Skeletal muscle satellite cell (primary cell): Measurements from ENCODE around the gene LIF.
A peak's percentile ranks its signal among the peaks of the same experiment; 100 is the strongest.

ENCODE experiments used
- H3K27me3 ChIP-seq: 2 replicates; pipeline ENCODE4 v1.7.0; 2013; ENCODE audit warnings: low read length; ENCODE audit not compliant: control insufficient read depth, insufficient read depth
- H3K36me3 ChIP-seq: 2 replicates; pipeline ENCODE4 v1.7.0; 2013; ENCODE audit warnings: mild to moderate bottlenecking, control low read depth, low read length; ENCODE audit not compliant: insufficient read depth
- H3K4me1 ChIP-seq: 2 replicates; pipeline ENCODE4 v1.7.0; 2013; ENCODE audit warnings: low read length; ENCODE audit not compliant: control insufficient read depth, insufficient read depth
- H3K4me2 ChIP-seq: 2 replicates; pipeline ENCODE4 v1.7.0; 2013; ENCODE audit warnings: mild to moderate bottlenecking, low read length
- H3K4me3 ChIP-seq: 2 replicates; pipeline ENCODE4 v1.7.0; 2013; ENCODE audit warnings: low read length
- H3K9ac ChIP-seq: 2 replicates; pipeline ENCODE4 v1.7.0; 2013; ENCODE audit warnings: mild to moderate bottlenecking, low read depth, low read length, moderate library complexity
- H3K9me3 ChIP-seq: replicated peaks from 2 replicates; pipeline ENCODE4 v1.7.0; 2013; ENCODE audit warnings: mild to moderate bottlenecking, control low read depth, low read length

Gene LIF

GRCh38 chr22:30260276-30260675 lies 13.7 kb upstream of the LIF start:
- Histone ChIP-seq H3K27me3 (no peaks in the 10 kb centered on the region), H3K36me3 (no peaks in the 10 kb centered on the region)

GRCh38 chr22:30254314-30254713 lies 7.8 kb upstream of the LIF start:
- H3K36me3 ChIP-seq: no peaks in the 10 kb centered on the region
- peak overlapping the region; percentile 70 for H3K9ac ChIP-seq
- H3K4me3 ChIP-seq: no peak overlapping the region
- no peaks in the 10 kb centered on the region for H3K27me3 ChIP-seq
- no peak overlapping the region for H3K4me2 ChIP-seq
- peaks cover 55% of the 10 kb centered on the region for H3K4me1 ChIP-seq
- H3K9me3 ChIP-seq: no peaks in the 10 kb centered on the region

More at GRCh38 chr22:30260276-30260675, 13.7 kb upstream of the LIF start:
- H3K4me3 ChIP-seq: no peak overlapping the region
- no peak overlapping the region for H3K9ac ChIP-seq
- peaks cover 14% of the 10 kb centered on the region for H3K4me1 ChIP-seq
- no peaks in the 10 kb centered on the region for H3K9me3 ChIP-seq
- H3K4me2 ChIP-seq: no peak overlapping the region

- Histone ChIP-seq H3K4me3 (no peak overlapping the region), H3K4me2 (no peak overlapping the region), H3K36me3 (no peaks in the 10 kb centered on the region), H3K27me3 (no peaks in the 10 kb centered on the region), H3K9me3 (no peaks in the 10 kb centered on the region), H3K9ac (peak overlapping the region; percentile 72), H3K4me1 (peaks cover 65% of the 10 kb centered on the region)
These were observed 6.8 kb upstream of the LIF start for GRCh38 chr22:30253205-30253852.

- no peaks in the 10 kb centered on the region for H3K27me3 ChIP-seq
- no peak overlapping the region for H3K4me3 ChIP-seq
- no peak overlapping the region for H3K4me2 ChIP-seq
- H3K9me3 ChIP-seq: no peaks in the 10 kb centered on the region
- H3K36me3 ChIP-seq: no peaks in the 10 kb centered on the region
- peaks cover 72% of the 10 kb centered on the region for H3K4me1 ChIP-seq
- H3K9ac ChIP-seq: peak overlapping the region; percentile 72
These were observed 6.0 kb upstream of the LIF start for GRCh38 chr22:30252411-30253204.

- peak overlapping the region; percentile 72 for H3K9ac ChIP-seq
These were observed 5.2 kb upstream of the LIF start for GRCh38 chr22:30251711-30252110.

GRCh38 chr22:30250661-30251267 lies 4.2 kb upstream of the LIF start:
- Histone ChIP-seq H3K36me3 (no peaks in the 10 kb centered on the region), H3K4me3 (no peak overlapping the region), H3K4me2 (peak overlapping the region; percentile 56), H3K4me1 (peaks cover 72% of the 10 kb centered on the region), H3K9ac (peak overlapping the region; percentile 72), H3K9me3 (no peaks in the 10 kb centered on the region), H3K27me3 (no peaks in the 10 kb centered on the region)

More at GRCh38 chr22:30251711-30252110, 5.2 kb upstream of the LIF start:
- no peaks in the 10 kb centered on the region for H3K36me3 ChIP-seq
- H3K4me3 ChIP-seq: no peak overlapping the region
- no peaks in the 10 kb centered on the region for H3K27me3 ChIP-seq
- H3K4me1 ChIP-seq: peaks cover 81% of the 10 kb centered on the region
- peak overlapping the region; percentile 56 for H3K4me2 ChIP-seq
- no peaks in the 10 kb centered on the region for H3K9me3 ChIP-seq

- Histone ChIP-seq H3K27me3 (no peaks in the 10 kb centered on the region), H3K4me3 (no peak overlapping the region), H3K9ac (peak overlapping the region; percentile 49), H3K36me3 (peaks cover under 1% of the 10 kb centered on the region), H3K4me2 (no peak overlapping the region), H3K4me1 (peaks cover 74% of the 10 kb centered on the region), H3K9me3 (no peaks in the 10 kb centered on the region)
These were observed 3.5 kb upstream of the LIF start for GRCh38 chr22:30250039-30250565.

GRCh38 chr22:30249049-30250038 lies 2.8 kb upstream of the LIF start:
- peak overlapping the region; percentile 54 for H3K9ac ChIP-seq
- no peaks in the 10 kb centered on the region for H3K9me3 ChIP-seq
- peaks cover 81% of the 10 kb centered on the region for H3K4me1 ChIP-seq
- peak overlapping the region; percentile 26 for H3K4me3 ChIP-seq
- no peaks in the 10 kb centered on the region for H3K27me3 ChIP-seq
- peaks cover 8% of the 10 kb centered on the region for H3K36me3 ChIP-seq
- peak overlapping the region; percentile 40 for H3K4me2 ChIP-seq

GRCh38 chr22:30248484-30248883 lies 1.9 kb upstream of the LIF start:
- peak overlapping the region; percentile 54 for H3K9ac ChIP-seq
- peak overlapping the region; percentile 40 for H3K4me2 ChIP-seq
- H3K4me3 ChIP-seq: no peak overlapping the region
- H3K9me3 ChIP-seq: no peaks in the 10 kb centered on the region
- no peaks in the 10 kb centered on the region for H3K27me3 ChIP-seq
- peaks cover 16% of the 10 kb centered on the region for H3K36me3 ChIP-seq
- H3K4me1 ChIP-seq: peaks cover 82% of the 10 kb centered on the region

GRCh38 chr22:30247974-30248373 lies 1.4 kb upstream of the LIF start:
- Histone ChIP-seq H3K36me3 (peaks cover 21% of the 10 kb centered on the region), H3K9ac (peak overlapping the region; percentile 96), H3K4me1 (peaks cover 82% of the 10 kb centered on the region), H3K27me3 (no peaks in the 10 kb centered on the region), H3K4me2 (peak overlapping the region; percentile 90), H3K4me3 (no peak overlapping the region), H3K9me3 (no peaks in the 10 kb centered on the region)
